Neural progenitor cell (in vitro differentiated cells): ENCODE measurements around the gene PRPF8.

Source experiments
- CTCF ChIP-seq: fragments of 200-600 bp; sonication (generic); IDR thresholded peaks from 2 replicates; pipeline ENCODE4 v1.5.1; 2017; ENCODE audit warnings: antibody characterized with exemption, mild to moderate bottlenecking
- EZH2 ChIP-seq: fragments of 200-600 bp; sonication (generic); IDR thresholded peaks from 2 replicates; pipeline ENCODE4 v1.6.1; 2017; ENCODE audit warnings: antibody characterized with exemption, mild to moderate bottlenecking, moderate library complexity
- EZH2phosphoT487 ChIP-seq: fragments of 200-600 bp; sonication (generic); IDR thresholded peaks from 2 replicates; pipeline ENCODE4 v1.6.1; 2017; ENCODE audit warnings: antibody characterized with exemption

GRCh38 chr17:1621273-1621954, 63.3 kb downstream of the PRPF8 start:
- TF ChIP-seq EZH2phosphoT487 (no peak), CTCF (no peak), EZH2 (no peak)
